Fibroblast of lung (primary cell): Measurements from ENCODE around the gene CHN2.

Experiments
- EZH2 ChIP-seq: IDR thresholded peaks from 2 replicates; pipeline ENCODE4 v1.5.1; 2012; ENCODE audit warnings: low read length, control low read depth, mild to moderate bottlenecking; ENCODE audit errors: missing control alignments
- TF ChIP-seq, protein P1 (sequence below), 2 donors: IDR thresholded peaks in 1 of 2; conservative IDR thresholded peaks in 1 of 2; 1 replicate in 1 of 2; 2 replicates in 1 of 2; pipeline ENCODE4 v1.5.1; 2011 to 2012; ENCODE audit warnings: low read length in 2 of 2, control low read depth in 1 of 2, inconsistent platforms in 1 of 2, low read depth in 1 of 2, mild to moderate bottlenecking in 1 of 2

- TF ChIP-seq EZH2: no peak
- TF ChIP-seq, protein P1, sequence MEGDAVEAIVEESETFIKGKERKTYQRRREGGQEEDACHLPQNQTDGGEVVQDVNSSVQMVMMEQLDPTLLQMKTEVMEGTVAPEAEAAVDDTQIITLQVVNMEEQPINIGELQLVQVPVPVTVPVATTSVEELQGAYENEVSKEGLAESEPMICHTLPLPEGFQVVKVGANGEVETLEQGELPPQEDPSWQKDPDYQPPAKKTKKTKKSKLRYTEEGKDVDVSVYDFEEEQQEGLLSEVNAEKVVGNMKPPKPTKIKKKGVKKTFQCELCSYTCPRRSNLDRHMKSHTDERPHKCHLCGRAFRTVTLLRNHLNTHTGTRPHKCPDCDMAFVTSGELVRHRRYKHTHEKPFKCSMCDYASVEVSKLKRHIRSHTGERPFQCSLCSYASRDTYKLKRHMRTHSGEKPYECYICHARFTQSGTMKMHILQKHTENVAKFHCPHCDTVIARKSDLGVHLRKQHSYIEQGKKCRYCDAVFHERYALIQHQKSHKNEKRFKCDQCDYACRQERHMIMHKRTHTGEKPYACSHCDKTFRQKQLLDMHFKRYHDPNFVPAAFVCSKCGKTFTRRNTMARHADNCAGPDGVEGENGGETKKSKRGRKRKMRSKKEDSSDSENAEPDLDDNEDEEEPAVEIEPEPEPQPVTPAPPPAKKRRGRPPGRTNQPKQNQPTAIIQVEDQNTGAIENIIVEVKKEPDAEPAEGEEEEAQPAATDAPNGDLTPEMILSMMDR (conservative IDR thresholded peaks at IDR 0.05 in 1 of 2, IDR thresholded peaks at IDR 0.05 in 1 of 2; ENCODE audit: low read depth in 1 of 2, low read length in 2 of 2): no peak
Observed at GRCh38 chr7:29304756-29305155, 110.2 kb downstream of the CHN2 start.
